ENCODE results near the gene DNTT. TPM values are rescaled to one million over a fixed set of nuclear protein-coding genes. Genes with fewer than 3 reads are reported as not detected.

Gene DNTT
- not detected in 2 replicates for total RNA-seq

GRCh38 chr10:96304230-96304629, at the start of gene DNTT:
DNTT (plus strand) TSS chr10:96304434; CDS start chr10:96304498, 64 bp downstream.

GRCh38 chr10:96271016-96271815, 33.0 kb upstream of the DNTT start, which contains the start of gene BLNK:
BLNK (minus strand) TSS chr10:96271569; CDS start chr10:96271398, 171 bp downstream.

GRCh38 chr10:96358851-96359540, 54.8 kb downstream of the DNTT start, which contains the start of gene OPALIN:
OPALIN (minus strand) TSS chr10:96359002; CDS start chr10:96358896, 106 bp downstream.

Other genes starting within 250 kb of the DNTT start
- gene ZNF518A, start 174.1 kb upstream of the DNTT start, total RNA-seq = 10.1 and 10.5 TPM in 2 replicates
- not detected in 2 replicates for gene BLNK, start 32.9 kb upstream of the DNTT start, total RNA-seq
- not detected in 2 replicates for gene OPALIN, start 54.6 kb downstream of the DNTT start, total RNA-seq
- gene TLL2, start 209.5 kb downstream of the DNTT start, total RNA-seq = under 0.01 TPM in 1 of 2 replicates, not detected in the other